ENCODE data around the gene NPHP4.

GRCh38 chr1:5940723-5941407 lies 51.4 kb downstream of the NPHP4 start:
- TF ChIP-seq BACH2 (CRISPR knock-in tag; IDR thresholded peaks at IDR 0.05; ENCODE audit: borderline replicate concordance) (no peak), CSRNP3 (CRISPR knock-in tag; IDR thresholded peaks at IDR 0.05) (no peak), CREB5 (CRISPR knock-in tag; IDR thresholded peaks at IDR 0.05; ENCODE audit: low read depth) (no peak), PATZ1 (CRISPR knock-in tag; IDR thresholded peaks at IDR 0.05; ENCODE audit: borderline replicate concordance) (no peak), ZFP3 (CRISPR knock-in tag; IDR thresholded peaks at IDR 0.05) (no peak), POU6F1 (CRISPR knock-in tag; IDR thresholded peaks at IDR 0.05; ENCODE audit: borderline replicate concordance, low read depth) (no peak), ZC3H10 (CRISPR knock-in tag; IDR thresholded peaks at IDR 0.05) (no peak), ZNF8 (CRISPR knock-in tag; IDR thresholded peaks at IDR 0.05) (no peak), TSHZ2 (CRISPR knock-in tag; IDR thresholded peaks at IDR 0.05) (no peak), ISL1 (CRISPR knock-in tag; IDR thresholded peaks at IDR 0.05) (no peak), SNAI2 (CRISPR knock-in tag; IDR thresholded peaks at IDR 0.05) (no peak), OSR1 (CRISPR knock-in tag; IDR thresholded peaks at IDR 0.05) (no peak)
